ENCODE data around the gene SLC51B. TPM values are rescaled to one million over a fixed set of nuclear protein-coding genes. Genes with fewer than 3 reads are reported as not detected.

Gene SLC51B
- total RNA-seq, 1 donor from 2014 or later = not detected

GRCh38 chr15:65056106-65056505 is 10.9 kb downstream of the SLC51B start:
- H3K9me3 ChIP-seq (replicated peaks) = peaks cover 5% of the 10 kb centered on the region
- DNase-seq = no peak
- peaks cover 18% of the 10 kb centered on the region for H3K36me3 ChIP-seq
- H3K4me1 ChIP-seq = peaks cover 55% of the 10 kb centered on the region
- H3K27me3 ChIP-seq (ENCODE audit: low read depth) = no peaks in the 10 kb centered on the region
- no peak overlapping the region for H3K4me3 ChIP-seq
- peak overlapping the region; percentile 71 for H3K27ac ChIP-seq (replicated peaks)
- intact Hi-C loops (cut with micrococcal nuclease) = loop anchor here (10.0 kb wide), 1 partner anchor 49 kb away; no protein-coding TSS in a partner anchor
- no peak for TF ChIP-seq CTCF (IDR thresholded peaks at IDR 0.05; ENCODE audit: borderline replicate concordance)

GRCh38 chr15:65056868-65057548 is 11.8 kb downstream of the SLC51B start:
- TF ChIP-seq CTCF (IDR thresholded peaks at IDR 0.05; ENCODE audit: borderline replicate concordance) = no peak
- no peak for DNase-seq
- peaks cover 18% of the 10 kb centered on the region for H3K36me3 ChIP-seq
- H3K27me3 ChIP-seq (ENCODE audit: low read depth) = no peaks in the 10 kb centered on the region
- intact Hi-C loops (cut with micrococcal nuclease) = loop anchor here (10.0 kb wide), 1 partner anchor 48 kb away; no protein-coding TSS in a partner anchor
- H3K9me3 ChIP-seq (replicated peaks) = peaks cover 5% of the 10 kb centered on the region
- no peak overlapping the region for H3K4me3 ChIP-seq
- H3K27ac ChIP-seq (replicated peaks) = peak overlapping the region; percentile 71
- H3K4me1 ChIP-seq = peaks cover 63% of the 10 kb centered on the region

- Histone ChIP-seq H3K9me3 (replicated peaks) (peaks cover 5% of the 10 kb centered on the region), H3K27ac (replicated peaks) (peak overlapping the region; percentile 71), H3K27me3 (ENCODE audit: low read depth) (no peaks in the 10 kb centered on the region), H3K4me1 (peaks cover 68% of the 10 kb centered on the region), H3K36me3 (peaks cover 18% of the 10 kb centered on the region), H3K4me3 (no peak overlapping the region)
- DNase-seq = no peak
- intact Hi-C loops (cut with micrococcal nuclease) = loop anchor here (10.0 kb wide), 1 partner anchor 47 kb away; no protein-coding TSS in a partner anchor
- no peak for TF ChIP-seq CTCF (IDR thresholded peaks at IDR 0.05; ENCODE audit: borderline replicate concordance)
These were observed 12.4 kb downstream of the SLC51B start for GRCh38 chr15:65057549-65057940.

GRCh38 chr15:65058394-65059368 is 13.5 kb downstream of the SLC51B start:
- peaks cover 18% of the 10 kb centered on the region for H3K36me3 ChIP-seq
- intact Hi-C loops (cut with micrococcal nuclease) = loop anchor here (10.0 kb wide), 1 partner anchor 46 kb away; no protein-coding TSS in a partner anchor
- no peak for DNase-seq
- peaks cover 5% of the 10 kb centered on the region for H3K9me3 ChIP-seq (replicated peaks)
- H3K4me3 ChIP-seq = no peak overlapping the region
- TF ChIP-seq CTCF (IDR thresholded peaks at IDR 0.05; ENCODE audit: borderline replicate concordance) = no peak
- peak overlapping the region; percentile 89 for H3K27ac ChIP-seq (replicated peaks)
- no peaks in the 10 kb centered on the region for H3K27me3 ChIP-seq (ENCODE audit: low read depth)
- peaks cover 80% of the 10 kb centered on the region for H3K4me1 ChIP-seq

- H3K36me3 ChIP-seq = peaks cover 18% of the 10 kb centered on the region
- peaks cover 86% of the 10 kb centered on the region for H3K4me1 ChIP-seq
- H3K27ac ChIP-seq (replicated peaks) = peak overlapping the region; percentile 89
- peaks cover 5% of the 10 kb centered on the region for H3K9me3 ChIP-seq (replicated peaks)
- no peak for TF ChIP-seq CTCF (IDR thresholded peaks at IDR 0.05; ENCODE audit: borderline replicate concordance)
- no peak for DNase-seq
- no peaks in the 10 kb centered on the region for H3K27me3 ChIP-seq (ENCODE audit: low read depth)
- no peak overlapping the region for H3K4me3 ChIP-seq
- intact Hi-C loops (cut with micrococcal nuclease) = loop anchor here (10.0 kb wide), 1 partner anchor 45 kb away; no protein-coding TSS in a partner anchor
These were observed 14.2 kb downstream of the SLC51B start for GRCh38 chr15:65059369-65059750.
